ENCODE data around the gene VPREB3.

GRCh38 chr22:23745791-23746190 lies 8.4 kb downstream of the VPREB3 start:
- TF ChIP-seq EP300 (IDR thresholded peaks at IDR 0.05; ENCODE audit: borderline replicate concordance) (no peak), NFIC (IDR thresholded peaks at IDR 0.05) (no peak), MAX (IDR thresholded peaks at IDR 0.05) (no peak), RAD21 (IDR thresholded peaks at IDR 0.05; ENCODE audit: low read depth) (no peak)
